ENCODE measurements around the gene RIN3.

DNA sequence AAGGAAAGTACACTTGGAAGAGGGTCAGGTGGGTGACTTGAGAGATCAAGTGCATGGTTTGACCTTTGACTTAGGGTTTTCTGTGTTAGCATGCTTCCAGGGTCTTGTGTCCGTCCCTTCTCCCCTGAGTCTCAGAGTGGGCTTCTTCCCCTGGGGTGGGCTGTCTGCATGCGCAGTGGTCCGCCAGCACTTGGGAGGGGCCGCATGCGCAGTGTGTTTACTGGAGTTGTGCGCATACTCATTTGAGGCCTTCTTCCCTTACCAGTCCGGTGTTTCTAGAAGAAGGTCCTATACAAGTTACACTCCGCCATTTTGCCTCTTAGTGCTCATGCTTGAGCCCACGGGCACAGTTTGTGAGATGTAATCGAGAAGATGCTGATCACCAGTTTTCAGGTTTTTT, 58.5 kb downstream of the RIN3 start:
- no peak for TF ChIP-seq CTCF (IDR thresholded peaks at IDR 0.05)
- TF ChIP-seq POLR2A (IDR thresholded peaks at IDR 0.05) = no peak

Data from Peyer's patch (tissue), 4 donors.